Umbilical cord (tissue), 2 donors: Measurements from ENCODE around the gene DLGAP1. TPM values are rescaled to one million over a fixed set of nuclear protein-coding genes. Genes with fewer than 3 reads are reported as not detected.
"Not testable (repeated sequence)": the region's sequence is repeated elsewhere in the genome, so short reads cannot be mapped to it uniquely, and the experiment has no call there.

Experiments
- DNase-seq: peaks from one replicate; pipeline ENCODE4 v3.0.0-alpha.2; 2015; ENCODE audit warnings: low spot score
- total RNA-seq: library from RNA; depleted of rRNA; stranded (reverse); fragments of >200 nt; gene quantifications from one replicate; pipeline ENCODE4 v1.2.3, GENCODE V29; 2014; ENCODE audit warnings: low replicate concordance; ENCODE audit not compliant: insufficient read depth

The DLGAP1 gene
- total RNA-seq, 1 donor from 2014 or later: 20.7 TPM

- peak; percentile 92 for DNase-seq
These were observed 789.2 kb downstream of the DLGAP1 start for GRCh38 chr18:3665780-3666525.

DNA sequence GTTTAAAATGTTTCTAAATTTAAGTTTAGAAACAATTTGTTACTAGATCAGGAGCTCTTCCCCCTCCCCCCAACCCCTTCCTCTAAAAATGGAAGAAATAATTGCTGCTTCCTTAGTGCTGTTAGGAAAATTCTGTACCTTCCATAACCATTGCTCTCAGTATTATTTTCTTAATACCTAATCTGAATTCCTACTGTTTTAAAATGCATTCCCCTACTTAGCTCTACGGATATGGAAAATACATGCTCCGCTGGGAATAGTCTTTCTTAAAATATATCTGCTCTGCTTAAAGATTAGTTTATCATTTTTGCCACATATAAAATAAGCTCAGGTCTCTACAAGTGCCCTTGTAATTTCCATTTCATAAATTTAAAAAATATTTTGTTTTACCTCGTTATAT, 789.9 kb downstream of the DLGAP1 start:
- no peak for DNase-seq

- DNase-seq: no peak
These were observed 790.4 kb downstream of the DLGAP1 start for GRCh38 chr18:3664563-3665178.

DNA sequence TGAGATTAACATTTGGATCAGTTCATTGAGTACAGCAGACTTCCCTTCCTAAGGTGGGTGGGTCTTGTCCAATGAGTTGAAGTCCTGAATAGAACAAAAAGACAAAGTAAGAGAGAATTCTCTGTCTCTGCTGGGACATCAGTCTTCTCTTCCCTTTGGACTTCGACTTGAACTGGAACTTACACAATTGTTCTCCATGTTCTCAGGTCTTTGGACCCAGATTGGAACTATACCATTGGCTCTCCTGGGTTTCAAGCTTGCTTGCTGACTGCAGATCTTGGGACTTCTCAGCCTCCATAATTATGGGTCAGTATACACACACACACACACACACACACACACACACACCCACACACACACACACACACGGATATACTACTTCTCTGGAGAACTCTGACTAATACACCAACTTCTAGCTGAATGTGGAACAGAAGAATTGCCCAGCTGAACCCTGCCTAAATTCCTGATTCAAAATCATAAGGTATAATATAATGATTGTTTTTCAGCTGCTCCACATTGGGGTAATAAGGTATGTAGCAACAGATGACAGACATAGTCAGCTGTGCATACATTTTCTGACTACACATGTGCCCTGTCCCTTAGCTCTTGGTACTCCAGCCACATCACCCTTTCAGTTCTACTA, 791.1 kb downstream of the DLGAP1 start:
- no peak for DNase-seq

- no peak for DNase-seq
These were observed 793.1 kb downstream of the DLGAP1 start for GRCh38 chr18:3661989-3662388.

DNA sequence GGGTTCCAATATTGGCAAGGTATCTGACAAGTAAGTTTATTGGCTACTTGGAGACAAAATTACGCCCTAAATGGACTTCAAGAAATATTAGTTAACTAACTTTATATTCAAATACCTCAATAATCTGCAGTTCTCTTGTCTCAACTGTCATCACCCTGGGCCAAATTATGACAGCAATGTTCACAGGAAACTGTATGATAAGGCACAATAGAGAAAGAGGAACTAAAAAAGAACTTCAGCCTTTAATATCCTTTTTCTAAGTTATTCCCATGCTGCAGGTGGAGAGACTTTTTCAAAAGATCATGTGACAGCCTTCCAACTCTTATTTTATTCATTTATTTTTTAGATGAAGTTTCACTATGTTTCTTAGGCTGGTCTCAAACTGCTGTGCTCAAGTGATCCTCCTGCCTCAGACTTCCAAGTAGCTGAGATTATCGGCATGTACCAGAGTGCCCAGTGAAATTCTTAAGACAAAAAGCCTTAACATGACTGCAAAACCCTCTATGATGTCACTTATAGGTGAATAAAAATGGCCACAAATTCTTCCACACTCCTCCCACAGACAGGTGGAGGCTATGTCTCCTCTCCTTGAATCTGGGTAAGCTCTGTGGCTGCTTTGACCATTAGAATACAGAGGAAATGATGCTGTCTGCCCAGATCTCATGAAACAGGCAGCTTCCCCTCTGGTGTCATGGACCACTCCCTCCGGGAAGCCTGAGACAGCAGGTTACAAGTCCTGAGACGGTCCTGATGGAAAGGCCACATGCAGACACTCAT, 794.2 kb downstream of the DLGAP1 start:
- DNase-seq: no peak

DNA sequence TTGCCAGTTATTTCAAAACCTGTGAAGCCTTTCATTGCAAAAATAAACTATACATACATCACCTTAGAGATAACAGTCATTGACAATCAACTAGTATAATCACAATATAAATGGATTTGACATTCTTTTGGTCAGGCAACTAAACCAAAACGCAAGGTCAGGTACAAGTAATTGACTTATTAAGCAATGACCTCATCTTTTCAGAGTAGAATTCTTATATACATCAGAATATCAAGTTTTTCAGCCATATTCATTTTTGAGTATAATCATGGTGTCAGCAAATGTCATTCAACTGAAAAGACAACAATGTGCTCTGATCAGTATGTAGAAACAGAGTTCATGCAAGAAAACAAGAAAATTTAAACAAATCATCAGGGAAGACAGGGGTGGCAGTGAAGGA, 796.6 kb downstream of the DLGAP1 start:
- DNase-seq: no peak

DNA sequence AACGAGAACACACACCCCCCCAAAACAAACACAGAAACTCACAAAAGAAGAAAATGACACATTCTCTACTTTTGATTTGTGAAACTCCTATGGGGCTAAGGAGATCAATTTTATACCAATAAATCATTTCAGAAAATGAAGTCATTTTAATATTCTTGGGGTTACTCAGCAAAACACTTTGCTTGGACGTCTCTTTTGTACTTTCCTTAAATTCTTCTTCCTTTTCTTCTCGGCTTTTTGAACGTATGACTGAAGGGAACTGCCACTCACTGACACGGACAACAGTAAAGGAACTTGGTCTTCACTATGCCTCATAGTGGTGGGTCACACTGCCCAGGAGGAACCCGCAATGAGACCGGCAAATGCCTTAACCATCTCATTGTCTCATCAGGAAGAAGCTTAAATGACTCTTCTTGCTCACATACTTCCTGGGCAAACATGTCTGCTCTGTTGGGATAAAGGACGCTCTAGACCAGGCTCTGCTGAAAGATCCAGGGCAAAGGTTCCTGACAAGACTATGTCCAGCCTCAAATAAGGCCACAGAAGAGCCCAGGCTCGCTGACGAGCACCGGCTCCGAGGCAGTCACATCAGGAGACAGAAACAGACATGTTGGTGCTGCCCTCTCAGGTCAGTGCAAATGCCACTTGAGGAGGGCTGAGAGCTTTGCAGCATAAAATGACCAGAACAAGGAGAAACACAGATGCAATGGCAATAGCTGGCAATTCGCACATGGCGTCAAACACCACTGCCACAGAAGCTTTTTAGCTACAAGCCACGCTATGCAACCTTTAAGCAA, 799.7 kb downstream of the DLGAP1 start:
- DNase-seq: no peak

- DNase-seq: no peak
These were observed 800.5 kb downstream of the DLGAP1 start for GRCh38 chr18:3654442-3655253.

DNA sequence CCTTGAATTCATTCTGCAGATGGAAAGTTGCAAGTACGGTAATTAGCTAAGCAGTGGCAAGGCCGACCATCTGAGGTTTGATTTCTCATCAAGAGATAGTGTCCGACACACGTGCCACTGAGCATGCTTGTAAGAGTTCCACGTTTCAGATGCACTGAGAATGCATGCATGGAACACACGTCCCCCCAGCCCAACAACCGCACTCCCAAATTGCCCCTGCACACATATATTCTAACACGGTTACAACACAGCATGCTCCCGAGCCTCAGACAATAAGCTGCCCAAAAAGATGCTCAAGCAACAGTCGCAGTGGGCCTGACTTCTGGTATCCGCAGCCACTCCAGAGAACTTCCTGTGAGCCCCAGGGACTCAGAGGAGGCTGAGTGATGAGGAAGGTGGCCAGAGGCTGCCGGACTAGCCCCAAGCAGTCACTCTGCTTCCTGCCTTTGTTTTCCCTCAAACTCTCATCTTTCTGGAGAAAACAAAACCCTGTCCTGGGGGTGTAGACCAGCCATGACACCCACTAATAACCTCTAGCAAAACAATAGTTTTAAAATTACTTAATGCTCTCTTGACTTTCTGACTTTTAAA, 801.2 kb downstream of the DLGAP1 start:
- DNase-seq: no peak

DNA sequence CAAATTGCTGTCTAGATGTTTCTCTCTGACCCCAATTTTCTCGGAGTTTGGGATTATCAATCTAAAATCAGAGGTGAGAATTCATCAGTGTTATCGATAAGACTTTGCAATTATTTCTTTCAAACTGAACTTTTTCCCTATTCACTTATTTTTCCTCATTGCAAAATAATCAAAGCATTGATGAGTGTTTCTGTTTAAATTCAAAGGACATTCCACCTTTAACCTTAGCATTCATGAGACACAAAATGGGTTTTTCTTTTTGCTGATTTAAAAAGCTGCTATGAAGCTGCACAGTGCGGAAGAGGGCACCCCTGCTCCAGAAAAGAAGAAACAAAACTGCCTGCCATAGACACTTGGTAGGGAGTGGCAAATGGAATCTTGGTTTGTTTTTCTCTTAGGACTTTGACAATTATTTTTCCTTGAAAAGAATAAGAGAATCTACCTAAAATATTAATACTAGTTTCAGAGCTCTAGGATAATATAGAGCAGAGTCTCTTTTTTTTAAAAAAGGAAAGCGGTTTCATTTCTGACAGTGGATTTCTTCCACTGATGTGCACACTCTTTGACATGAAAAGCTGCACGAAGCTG, 801.8 kb downstream of the DLGAP1 start:
- DNase-seq: no peak

DNA sequence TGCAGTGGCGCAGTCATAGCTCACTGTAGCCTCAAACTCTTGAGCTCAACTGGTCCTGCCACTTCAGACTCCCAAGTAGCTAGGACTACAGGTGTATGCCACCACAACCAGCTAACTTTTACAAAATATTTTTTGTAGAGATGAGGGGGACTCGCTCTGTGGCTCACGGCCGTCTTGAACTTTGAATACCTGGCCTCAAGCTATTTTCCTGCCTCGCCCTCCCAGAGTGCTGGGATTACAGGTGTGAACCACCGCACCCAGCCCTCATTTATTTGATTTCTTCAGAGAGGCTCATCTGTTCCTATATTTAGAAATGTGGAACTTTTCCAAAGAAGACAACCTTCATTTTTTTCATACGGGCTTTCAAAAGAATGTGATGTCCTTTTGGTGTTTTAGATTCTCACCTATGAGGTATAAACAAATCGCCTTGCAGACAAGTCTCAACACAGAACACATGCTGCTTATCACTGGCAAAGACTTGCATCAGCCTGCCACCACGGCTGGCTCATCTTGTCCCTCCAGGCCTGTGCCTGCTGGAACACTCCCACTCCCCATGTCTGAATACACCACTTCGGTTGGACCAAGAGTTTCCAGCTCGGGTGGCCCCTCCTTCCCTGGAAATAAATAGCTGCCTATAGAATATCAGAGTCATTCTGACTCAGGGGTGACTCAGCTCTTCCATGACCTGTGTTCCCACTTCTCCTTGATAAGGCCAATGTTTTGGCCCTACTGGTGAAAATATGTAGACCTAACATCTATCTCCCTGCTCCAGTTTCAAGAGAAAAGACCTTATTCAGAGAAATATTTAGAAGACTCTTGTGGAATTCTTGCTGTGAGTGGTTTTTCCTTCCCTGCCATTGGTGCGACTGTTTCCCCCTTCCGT, 802.5 kb downstream of the DLGAP1 start:
- peak; percentile 85 for DNase-seq

DNA sequence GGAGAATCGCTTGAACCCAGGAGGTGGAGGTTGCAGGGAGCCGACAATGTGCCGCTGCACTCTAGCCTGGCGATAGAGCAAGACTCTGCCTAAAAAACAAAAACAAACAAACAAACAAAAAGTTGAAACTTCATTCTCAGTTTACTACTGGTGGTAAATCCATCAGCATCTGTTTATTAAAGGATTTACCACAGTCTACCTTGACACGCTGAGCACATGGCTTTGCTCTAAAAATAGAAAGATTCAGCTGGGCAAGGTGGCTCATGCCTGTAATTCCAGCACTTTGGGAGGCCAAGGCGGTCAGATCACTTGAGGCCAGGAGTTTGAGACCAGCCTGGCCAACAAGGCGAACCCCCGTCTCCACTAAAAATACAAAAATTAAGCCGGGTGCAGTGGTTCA, 803.8 kb downstream of the DLGAP1 start:
- DNase-seq: no peak

DNA sequence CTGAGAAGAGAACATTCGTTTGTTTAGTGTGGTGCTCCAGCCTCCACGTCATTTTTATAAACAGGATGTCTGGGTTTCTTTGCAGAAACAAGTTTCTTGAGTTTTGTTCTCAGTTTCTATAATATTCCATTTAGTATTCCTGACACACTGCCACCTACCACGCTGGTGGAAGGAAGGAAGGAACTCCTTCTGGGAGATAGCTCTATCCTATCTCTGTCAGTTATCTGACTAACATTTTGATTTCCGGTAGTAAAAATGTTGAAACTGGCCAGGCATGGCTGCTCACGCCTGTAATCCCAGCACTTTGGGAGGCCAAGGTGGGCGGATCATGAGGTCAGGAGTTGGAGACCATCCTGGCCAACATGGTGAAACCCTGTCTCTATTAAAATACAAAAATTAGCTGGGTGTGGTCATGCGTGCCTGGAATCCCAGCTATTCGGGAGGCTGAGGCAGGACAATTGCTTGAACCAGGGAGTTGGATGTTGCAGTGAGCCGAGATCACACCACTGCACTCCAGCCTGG, 804.5 kb downstream of the DLGAP1 start:
- DNase-seq: not testable (repeated sequence)

GRCh38 chr18:3649633-3650426, 805.3 kb downstream of the DLGAP1 start:
- no peak for DNase-seq

DNA sequence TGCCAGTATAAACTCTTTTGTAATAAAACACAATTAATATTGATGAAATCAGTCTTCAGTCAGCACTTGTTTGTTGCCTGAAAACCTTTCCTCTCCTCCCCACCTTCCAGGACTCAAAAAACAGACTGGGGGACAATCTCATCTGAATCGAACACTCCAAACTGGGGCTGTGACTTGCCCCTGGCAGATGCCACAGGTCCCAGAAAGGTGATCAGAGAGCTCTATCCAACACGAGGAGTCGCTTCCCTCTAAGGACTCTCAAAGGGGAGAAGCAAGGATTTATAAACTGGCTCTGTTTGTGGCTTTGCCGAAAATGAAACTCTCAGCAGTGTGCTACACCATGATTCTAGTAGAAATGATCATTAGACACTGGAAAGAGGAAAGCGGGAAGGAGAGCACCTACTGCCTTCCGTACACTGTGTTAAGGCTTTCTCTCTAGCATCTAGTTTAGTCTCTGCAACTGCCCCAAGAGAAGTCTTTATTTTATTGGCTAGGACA, 805.9 kb downstream of the DLGAP1 start:
- no peak for DNase-seq

DNA sequence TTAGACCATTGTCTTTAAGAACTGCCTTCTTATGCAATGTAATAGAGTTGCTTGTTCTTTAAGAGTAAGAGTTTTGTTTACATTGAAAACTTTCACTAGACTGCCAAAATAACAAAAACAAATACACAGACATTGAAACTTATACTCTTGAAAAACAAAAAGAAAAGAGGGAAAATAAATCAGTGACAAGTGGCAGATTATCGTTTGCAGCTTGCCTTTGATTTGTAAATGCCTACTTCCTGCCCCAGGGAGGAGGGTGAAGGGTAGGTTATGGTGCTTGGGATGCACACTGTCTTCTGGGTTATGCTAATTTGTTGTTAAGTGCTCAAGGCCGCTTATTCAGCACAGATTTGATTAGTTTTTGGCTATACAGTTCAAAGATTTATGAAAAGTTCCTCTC, 806.5 kb downstream of the DLGAP1 start:
- no peak for DNase-seq
